HepG2 (cell line): ENCODE data around the gene AGXT. TPM values are rescaled to one million over a fixed set of nuclear protein-coding genes. Genes with fewer than 3 reads are reported as not detected.
A peak's percentile ranks its signal among the peaks of the same experiment; 100 is the strongest.

Source experiments
- MTA1 ChIP-seq: sonication (generic); formaldehyde crosslinking; IDR thresholded peaks from 2 replicates; pipeline ENCODE4 v1.4.0; 2020; ENCODE audit warnings: missing genetic modification reagents, mild to moderate bottlenecking, borderline replicate concordance
- SMYD3 ChIP-seq: sonication (generic); formaldehyde crosslinking; IDR thresholded peaks from 2 replicates; pipeline ENCODE4 v1.8.1; 2023; ENCODE audit warnings: mild to moderate bottlenecking, missing genetic modification reagents
- SP4 ChIP-seq: sonication (generic); formaldehyde crosslinking; IDR thresholded peaks from 2 replicates; pipeline ENCODE4 v1.8.1; 2023; ENCODE audit warnings: mild to moderate bottlenecking, missing genetic modification reagents
- TARDBP ChIP-seq: sonication (generic); formaldehyde crosslinking; IDR thresholded peaks from 2 replicates; pipeline ENCODE4 v1.8.0; 2022; ENCODE audit warnings: mild to moderate bottlenecking, missing genetic modification reagents
- polyA plus RNA-seq, 8 experiments: library from polyadenylated mRNA; depleted of rRNA in 3 of 8; stranded (reverse) in 7 of 8; unstranded in 1 of 8; fragments of >200 nt; fragmentation: Illumina TruSeq in 4 of 8; extraction: Trizol in 4 of 8; gene quantifications; 2 replicates each; pipeline versions ENCODE4 v1.2.1 to v1.2.3, GENCODE V29; 2011 to 2016; ENCODE audit warnings: low read depth in 4 of 8, missing spikeins in 1 of 8, mixed read lengths in 1 of 8; ENCODE audit not compliant: insufficient read depth in 1 of 8
- total RNA-seq, 5 experiments: library from RNA; depleted of rRNA; stranded (reverse); fragments of >200 nt; fragmentation: Illumina TruSeq; extraction: Trizol; gene quantifications; 2 replicates each; pipeline ENCODE4 v1.2.3, GENCODE V29; 2016; ENCODE audit warnings: low read depth in 1 of 5
- TF ChIP-seq, protein P1 (sequence below): sonication (generic); formaldehyde crosslinking; IDR thresholded peaks from 2 replicates; pipeline ENCODE4 v1.8.0; 2022; ENCODE audit warnings: missing genetic modification reagents, mild to moderate bottlenecking, moderate library complexity, borderline replicate concordance
- TF ChIP-seq, protein P2 (sequence below): sonication (generic); formaldehyde crosslinking; IDR thresholded peaks from 2 replicates; pipeline ENCODE4 v1.8.0; 2022; ENCODE audit warnings: mild to moderate bottlenecking, missing genetic modification reagents, borderline replicate concordance
- TF ChIP-seq, protein P3 (sequence below): sonication (generic); formaldehyde crosslinking; IDR thresholded peaks from 2 replicates; pipeline ENCODE4 v1.4.0; 2020; ENCODE audit warnings: missing genetic modification reagents; ENCODE audit errors: not compliant biosample characterization

Gene AGXT
- total and polyA plus RNA-seq, 2 of the 13 experiments (the other 11 are each of a cell fraction or from before 2014, with no cell fraction given) = 41.9 to 96.1 TPM

DNA sequence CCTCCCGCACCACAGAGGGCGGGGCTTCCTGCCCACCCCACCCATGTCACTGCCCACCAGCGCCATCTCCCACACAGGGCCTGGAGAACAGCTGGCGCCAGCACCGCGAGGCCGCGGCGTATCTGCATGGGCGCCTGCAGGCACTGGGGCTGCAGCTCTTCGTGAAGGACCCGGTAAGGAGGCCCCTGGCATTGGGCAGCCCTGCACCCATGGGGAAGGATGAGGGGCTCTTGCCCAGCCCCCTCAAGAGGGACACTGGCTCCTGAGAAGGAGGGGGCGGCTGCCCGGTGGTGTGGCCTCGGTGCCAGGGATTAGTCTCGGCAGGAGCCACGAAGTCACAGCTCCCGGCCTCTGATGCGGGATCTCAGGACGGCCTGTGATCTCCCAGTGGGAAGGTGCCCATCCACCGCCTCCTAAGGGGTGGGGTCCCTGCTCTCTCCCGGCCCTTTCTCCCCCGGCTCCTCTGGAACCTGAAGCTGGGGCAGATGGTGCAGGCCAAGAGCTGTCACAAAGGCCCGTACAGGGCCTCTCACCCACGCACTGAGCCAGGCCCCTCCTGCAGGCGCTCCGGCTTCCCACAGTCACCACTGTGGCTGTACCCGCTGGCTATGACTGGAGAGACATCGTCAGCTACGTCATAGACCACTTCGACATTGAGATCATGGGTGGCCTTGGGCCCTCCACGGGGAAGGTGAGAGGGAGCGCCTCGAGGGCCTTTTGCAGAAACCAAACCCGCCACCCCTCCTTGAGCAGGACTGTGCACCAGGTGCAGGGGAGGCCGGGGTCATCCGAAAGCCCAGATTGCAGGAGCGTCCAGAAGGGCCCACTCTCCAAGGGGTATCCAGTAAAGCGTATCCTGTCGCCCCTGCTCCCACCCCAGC, 9.1 kb downstream of the AGXT start (continued):
- TF ChIP-seq SMYD3 (CRISPR knock-in tag) (no peak), SP4 (CRISPR knock-in tag) (0 out of 2 replicates have a peak, but pooled peaks have one; percentile 42), TARDBP (CRISPR knock-in tag) (no peak), MTA1 (peak; percentile 44; the same call in 1 of the 2 replicates)
- TF ChIP-seq, protein P1, sequence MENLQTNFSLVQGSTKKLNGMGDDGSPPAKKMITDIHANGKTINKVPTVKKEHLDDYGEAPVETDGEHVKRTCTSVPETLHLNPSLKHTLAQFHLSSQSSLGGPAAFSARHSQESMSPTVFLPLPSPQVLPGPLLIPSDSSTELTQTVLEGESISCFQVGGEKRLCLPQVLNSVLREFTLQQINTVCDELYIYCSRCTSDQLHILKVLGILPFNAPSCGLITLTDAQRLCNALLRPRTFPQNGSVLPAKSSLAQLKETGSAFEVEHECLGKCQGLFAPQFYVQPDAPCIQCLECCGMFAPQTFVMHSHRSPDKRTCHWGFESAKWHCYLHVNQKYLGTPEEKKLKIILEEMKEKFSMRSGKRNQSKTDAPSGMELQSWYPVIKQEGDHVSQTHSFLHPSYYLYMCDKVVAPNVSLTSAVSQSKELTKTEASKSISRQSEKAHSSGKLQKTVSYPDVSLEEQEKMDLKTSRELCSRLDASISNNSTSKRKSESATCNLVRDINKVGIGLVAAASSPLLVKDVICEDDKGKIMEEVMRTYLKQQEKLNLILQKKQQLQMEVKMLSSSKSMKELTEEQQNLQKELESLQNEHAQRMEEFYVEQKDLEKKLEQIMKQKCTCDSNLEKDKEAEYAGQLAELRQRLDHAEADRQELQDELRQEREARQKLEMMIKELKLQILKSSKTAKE (CRISPR knock-in tag) = 0 out of 2 replicates have a peak, but pooled peaks have one; percentile 5
- TF ChIP-seq, protein P2, sequence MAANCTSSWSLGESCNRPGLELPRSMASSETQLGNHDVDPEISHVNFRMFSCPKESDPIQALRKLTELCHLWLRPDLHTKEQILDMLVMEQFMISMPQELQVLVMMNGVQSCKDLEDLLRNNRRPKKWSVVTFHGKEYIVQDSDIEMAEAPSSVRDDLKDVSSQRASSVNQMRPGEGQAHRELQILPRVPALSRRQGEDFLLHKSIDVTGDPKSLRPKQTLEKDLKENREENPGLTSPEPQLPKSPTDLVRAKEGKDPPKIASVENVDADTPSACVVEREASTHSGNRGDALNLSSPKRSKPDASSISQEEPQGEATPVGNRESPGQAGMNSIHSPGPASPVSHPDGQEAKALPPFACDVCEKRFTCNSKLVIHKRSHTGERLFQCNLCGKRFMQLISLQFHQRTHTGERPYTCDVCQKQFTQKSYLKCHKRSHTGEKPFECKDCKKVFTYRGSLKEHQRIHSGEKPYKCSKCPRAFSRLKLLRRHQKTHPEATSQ (CRISPR knock-in tag) = no peak
- TF ChIP-seq, protein P3, sequence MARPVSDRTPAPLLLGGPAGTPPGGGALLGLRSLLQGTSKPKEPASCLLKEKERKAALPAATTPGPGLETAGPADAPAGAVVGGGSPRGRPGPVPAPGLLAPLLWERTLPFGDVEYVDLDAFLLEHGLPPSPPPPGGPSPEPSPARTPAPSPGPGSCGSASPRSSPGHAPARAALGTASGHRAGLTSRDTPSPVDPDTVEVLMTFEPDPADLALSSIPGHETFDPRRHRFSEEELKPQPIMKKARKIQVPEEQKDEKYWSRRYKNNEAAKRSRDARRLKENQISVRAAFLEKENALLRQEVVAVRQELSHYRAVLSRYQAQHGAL (CRISPR knock-in tag) = no peak
